ENCODE results near the gene LDB2.

DNA sequence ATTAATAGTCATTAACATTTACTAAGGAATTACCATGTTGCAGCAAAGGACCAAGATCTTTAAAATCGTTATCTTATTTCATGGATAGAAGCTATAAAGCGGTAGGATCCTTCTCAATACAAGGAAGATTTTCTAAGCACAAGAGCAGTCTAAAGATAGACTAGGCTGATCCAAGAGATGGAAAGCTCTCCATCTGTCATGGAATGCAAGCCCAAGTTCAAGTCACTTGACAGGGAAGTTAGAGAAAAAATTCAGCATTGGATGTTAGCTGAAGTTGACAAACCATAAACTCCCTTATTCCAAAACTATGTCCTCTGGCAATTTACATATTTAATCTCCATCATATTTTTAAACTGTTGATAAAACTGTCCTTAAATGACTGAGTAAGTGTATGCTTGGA is 177.7 kb downstream of the LDB2 start:
- TF ChIP-seq EZH2 (IDR thresholded peaks at IDR 0.05; ENCODE audit: low read length, unreplicated experiment) = no peak
- TF ChIP-seq, protein P1, sequence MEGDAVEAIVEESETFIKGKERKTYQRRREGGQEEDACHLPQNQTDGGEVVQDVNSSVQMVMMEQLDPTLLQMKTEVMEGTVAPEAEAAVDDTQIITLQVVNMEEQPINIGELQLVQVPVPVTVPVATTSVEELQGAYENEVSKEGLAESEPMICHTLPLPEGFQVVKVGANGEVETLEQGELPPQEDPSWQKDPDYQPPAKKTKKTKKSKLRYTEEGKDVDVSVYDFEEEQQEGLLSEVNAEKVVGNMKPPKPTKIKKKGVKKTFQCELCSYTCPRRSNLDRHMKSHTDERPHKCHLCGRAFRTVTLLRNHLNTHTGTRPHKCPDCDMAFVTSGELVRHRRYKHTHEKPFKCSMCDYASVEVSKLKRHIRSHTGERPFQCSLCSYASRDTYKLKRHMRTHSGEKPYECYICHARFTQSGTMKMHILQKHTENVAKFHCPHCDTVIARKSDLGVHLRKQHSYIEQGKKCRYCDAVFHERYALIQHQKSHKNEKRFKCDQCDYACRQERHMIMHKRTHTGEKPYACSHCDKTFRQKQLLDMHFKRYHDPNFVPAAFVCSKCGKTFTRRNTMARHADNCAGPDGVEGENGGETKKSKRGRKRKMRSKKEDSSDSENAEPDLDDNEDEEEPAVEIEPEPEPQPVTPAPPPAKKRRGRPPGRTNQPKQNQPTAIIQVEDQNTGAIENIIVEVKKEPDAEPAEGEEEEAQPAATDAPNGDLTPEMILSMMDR (conservative IDR thresholded peaks at IDR 0.05; ENCODE audit: low read depth, low read length) = no peak

Measured in PC-3 (cell line).